ENCODE results near the gene DOK5.
A peak's percentile ranks its signal among the peaks of the same experiment; 100 is the strongest.

Gene DOK5

DNA sequence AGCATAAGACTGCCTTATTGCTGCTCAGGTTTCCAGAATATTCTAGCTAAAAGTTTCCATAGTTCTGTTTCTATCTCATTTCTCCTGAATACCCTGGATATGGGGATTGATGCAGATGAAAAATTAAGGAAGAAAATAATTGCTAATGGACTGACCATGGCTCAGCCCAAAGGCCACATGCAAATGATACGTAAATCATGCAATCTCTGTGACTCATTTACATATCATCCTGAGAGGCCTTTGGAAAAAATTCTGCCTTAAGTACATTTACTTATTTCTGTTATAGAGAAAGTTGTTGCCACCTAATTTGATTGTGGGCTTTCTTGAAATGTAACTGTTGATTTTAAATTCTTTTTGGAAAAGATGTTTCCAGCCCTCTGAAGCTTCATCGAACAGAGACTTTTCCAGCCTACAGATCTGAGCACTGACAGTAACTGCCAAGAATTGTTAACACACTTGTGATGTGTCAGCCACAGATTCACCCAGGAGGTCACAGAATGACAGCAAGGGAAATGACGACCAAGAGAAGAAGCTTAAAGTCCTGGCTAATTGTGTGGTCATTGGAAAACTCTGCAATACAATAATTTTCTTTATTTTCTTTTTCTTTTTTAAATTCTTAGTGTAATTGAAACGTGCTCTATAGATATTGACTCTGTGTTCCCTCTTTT, 174.8 kb downstream of the DOK5 start:
- DNase-seq, result no peak

DNA sequence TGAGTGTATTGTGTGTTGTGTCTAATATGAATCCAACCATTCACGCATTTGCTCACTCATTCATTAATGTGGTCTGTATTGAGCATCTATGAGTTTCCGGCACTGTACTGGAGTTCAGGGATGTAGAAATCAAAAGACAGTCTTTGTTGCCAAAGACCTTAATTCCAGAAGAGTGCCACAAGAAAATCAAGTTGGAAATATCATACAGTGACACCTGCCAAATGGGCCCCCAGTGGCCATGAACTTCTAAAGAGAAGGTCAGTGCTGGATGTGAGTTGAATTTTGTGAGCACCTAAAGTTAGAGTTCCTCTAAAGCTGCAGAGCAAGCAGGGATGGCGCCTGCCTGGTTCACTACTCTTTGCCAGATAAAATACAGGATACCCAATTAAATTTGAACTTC, 175.9 kb downstream of the DOK5 start:
- DNase-seq, result no peak

DNA sequence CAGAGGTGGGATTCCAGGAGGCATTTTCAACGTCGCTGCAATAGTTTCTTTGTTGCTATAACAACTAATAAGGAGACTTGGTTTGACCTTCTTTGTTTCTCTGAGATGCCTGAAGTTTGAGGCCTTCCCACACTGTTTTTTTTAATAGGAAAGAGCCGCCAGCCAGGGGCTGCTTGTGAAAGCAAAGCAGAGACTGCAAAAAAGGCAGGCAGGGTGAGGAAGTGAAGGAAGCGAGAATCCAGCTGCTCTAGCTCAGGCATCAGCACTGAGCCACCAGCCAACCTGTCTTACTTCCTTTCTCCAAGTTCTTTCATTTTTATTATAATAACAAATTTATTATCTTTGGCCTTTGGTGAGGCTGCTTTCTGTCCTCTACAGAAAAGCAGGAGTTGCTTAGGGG, 179.1 kb downstream of the DOK5 start:
- DNase-seq, result no peak

DNA sequence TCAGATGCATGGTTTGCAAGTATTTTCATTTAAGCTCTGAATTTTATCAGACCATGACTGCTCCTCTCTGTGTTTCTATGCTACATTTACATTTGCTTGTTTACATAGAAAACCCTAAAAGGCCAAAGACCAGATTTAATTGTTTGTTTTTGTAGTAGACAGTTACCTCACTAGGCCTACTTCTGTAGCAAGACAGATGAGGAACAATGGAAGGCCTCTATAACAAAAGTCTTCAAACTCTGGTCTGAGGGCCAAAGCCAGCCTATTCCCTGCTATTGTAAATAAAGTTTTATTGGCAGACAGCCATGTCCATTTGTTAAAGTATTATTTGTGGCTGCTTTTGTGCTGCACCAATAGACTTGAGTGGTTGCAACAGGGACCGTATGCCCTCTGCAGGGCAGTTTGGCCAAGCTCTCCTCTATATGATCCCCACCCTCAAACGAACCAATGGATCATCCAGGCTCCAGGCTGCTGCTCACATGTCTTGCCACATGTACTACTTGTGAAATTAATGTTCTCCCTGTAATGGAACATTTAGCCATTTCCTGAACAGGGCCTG, 182.0 kb downstream of the DOK5 start:
- DNase-seq, result no peak

DNA sequence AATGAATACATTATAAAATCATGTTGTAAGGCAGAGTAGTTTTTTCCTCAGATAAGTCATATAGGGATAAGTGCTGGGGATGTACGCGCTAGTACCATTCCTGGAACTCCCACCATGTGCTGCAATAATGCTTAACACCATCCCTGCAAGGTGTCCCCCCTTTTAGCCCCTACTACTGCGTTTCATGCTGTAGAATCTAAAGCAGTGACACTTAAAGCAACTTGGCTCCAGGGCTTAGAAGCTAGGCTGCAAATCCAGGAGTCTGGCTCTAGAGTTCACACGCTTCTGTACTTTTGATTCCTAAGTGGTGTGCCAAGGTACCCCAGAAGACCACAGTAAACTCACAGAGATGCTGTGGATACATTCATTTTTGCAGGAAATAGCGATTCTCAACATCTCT, 183.1 kb downstream of the DOK5 start:
- no peak for DNase-seq

DNA sequence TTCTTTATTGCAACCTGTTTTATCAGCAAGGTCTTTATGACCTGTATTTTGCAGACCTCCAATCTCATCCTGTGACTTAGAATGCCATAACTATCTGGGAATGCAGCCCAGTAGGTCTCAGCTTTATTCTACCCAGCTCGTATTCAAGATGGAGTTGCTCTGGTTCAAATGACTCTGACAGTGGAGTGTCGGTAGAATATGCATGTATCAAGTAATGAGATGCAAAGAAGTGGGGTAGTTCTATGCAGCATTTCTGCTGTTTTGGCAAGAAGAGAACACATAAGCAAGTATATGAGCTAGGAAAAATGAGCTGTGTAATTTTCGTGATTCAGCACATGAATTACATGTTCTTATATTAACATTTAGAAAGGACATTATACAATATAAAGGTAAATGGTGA, 185.9 kb downstream of the DOK5 start:
- no peak for DNase-seq

DNA sequence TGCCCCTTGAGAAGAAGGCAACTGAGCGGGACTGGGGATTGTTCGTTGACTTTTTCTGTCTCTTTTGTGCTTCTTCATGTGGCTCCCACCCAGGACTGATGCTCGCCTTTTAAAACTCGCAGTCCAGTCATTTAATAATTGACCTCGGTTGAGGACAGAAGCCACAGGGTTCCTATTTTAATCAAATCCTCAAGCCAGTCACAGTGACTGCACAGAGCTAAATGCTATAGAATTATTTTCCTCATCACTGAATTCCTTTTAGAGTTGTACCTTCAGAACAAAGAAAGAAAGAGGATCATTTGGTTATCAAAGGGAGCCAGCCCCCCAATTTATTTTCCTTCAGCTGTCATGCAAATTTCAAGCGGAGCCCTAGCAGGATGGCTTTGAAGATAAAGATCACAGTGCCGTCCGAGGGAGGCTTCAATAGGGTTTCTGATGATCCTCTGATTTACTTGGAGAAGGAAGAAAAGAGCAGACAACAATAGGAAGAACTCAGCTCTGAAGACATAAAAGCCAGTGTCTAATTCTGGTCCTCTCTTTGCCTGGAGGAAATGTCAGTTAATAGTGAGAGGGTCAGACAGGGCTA, 186.6 kb downstream of the DOK5 start:
- no peak for DNase-seq

DNA sequence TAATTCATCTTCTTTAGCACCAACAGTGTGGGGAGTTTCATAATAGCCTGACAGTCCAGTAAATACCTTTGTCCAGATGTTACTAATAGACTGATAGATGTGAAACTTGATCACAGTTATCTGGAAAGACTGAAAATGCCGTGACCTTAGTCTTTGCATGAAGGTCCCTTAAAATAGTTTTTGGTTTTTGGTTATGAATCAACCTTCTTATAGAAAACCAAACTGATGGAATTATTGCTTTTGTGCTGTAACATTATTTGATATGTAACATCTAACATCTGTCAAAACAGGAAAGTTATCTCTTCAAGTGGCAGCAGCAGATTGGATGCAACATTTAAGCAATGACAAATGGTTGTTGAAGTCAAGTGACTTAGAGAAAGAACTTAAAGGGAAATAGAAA, 190.4 kb downstream of the DOK5 start:
- no peak for DNase-seq

DNA sequence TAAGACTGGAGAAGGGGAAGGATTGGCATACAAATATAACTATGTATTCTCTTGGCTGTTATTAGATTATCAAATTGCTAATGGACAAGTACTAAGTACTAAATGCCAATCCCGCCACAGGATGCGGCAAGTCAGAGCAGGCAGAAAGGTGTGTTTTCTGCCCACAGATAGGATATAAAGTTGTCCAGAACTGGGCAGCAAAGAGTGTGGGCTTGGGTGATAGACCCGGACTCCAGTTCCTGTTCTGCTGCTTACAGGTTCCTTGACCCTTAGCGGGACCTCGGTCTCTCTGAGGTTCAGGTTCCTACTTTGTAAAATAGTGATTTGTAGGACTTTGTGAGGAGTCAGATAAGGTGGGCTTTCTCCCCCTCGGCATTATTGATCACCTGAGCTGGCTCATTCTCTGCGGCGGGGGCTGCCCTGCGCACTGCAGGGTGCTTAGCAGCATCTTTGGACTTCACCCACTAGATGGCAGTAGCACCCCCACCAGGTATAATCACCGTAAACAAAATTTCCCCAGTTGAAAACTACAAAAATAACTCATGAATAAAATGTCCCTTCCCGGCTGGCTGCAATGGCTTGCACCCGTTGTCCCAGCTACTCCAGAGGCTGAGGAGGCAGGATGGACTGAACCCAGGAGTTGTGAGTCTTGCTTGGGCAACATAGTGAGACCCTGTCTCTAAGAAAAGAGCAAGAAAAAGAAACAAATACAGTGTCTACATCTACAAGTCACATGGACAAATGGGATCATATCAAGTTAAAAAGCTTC, 193.1 kb downstream of the DOK5 start:
- peak in 2 of 5 donors; percentile 4 to 23 for DNase-seq

DNA sequence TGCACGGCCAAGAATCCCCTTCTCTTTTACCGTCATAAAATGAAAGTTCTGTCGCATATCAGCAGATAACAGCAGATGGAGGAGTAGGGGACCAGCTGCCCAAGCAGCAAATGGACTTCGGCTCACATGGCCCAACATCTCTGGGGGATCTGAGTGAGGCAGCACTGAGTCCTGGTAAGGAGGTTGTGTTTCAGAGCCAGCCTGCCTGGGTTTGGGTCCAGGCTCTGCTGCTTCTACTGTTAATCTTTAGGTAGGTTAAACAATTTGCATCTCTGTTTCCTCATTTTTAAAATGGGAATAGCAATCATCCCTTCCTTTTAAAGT, 193.6 kb downstream of the DOK5 start:
- no peak for DNase-seq

DNA sequence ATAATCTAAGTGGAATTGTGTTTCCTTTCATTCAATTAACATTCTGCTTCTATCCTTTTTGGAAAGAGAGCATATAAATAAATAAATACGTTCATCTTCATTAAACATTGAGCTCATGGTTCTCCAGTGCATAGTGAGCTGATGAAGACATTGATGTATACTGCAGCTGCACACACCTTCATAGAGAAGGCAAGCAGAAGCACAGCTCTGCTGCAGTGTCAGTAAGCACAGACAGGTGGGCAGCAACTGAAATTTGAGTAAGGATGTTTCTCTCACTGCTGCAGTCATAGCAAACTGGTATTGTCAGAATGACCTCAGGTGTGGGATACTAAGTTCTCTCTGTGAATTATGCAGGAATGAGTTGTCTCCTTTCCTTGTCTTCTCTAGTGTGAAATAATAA, 202.9 kb downstream of the DOK5 start:
- DNase-seq, result no peak

DNA sequence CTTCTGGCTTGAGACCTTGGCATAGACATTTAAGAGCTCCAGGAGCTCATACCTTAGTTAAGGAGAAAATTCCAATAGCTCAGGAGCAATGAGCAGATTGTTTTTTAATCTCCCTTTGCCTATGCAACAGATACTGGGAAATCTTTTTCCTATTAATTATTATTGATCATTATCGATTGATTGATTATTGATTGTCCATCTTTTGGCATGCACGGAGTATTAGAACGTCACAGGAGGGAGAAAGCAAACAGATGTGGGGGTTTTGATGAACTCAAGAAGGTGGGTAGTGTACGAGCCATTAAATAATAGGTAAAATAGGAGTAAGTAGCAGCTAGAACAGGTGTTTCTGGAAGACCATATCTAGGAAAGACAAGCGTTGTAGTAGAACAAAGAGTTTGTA, 205.0 kb downstream of the DOK5 start:
- no peak for DNase-seq

DNA sequence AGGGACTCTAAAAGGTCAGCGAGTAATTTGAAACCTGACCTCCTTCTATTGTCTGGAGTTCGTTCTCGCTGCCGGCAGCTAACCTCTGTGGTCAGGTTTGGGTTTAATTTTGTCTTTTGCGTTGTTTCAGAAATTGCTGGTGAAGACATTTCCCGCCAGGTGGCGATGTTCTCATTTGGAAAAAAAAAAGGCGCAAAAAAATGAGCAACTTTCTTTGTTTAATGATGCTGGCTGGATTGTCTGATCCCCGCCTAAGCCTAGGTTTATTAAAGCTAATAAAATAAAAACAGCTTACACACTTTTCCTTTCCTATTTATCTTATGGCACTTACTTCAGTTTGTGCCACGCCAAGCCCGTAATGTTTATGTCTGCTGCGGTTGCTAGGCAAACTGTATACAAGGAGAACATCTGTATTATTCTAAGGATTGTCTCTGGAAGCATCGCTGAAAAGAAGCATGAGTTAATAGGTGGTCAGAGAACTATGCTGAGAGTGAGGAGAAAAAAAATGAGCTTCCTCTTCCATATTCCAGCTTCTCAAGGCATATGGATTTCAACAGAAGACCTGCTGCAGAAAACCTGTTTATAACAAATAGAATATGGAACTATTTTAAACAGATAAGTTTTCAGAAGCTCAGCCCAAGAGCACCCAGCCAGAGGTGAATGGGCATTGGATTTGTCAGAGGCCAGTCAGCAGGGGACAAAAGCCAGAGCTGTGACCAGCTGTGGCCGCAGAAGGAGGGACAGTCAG, 205.7 kb downstream of the DOK5 start:
- no peak for DNase-seq

DNA sequence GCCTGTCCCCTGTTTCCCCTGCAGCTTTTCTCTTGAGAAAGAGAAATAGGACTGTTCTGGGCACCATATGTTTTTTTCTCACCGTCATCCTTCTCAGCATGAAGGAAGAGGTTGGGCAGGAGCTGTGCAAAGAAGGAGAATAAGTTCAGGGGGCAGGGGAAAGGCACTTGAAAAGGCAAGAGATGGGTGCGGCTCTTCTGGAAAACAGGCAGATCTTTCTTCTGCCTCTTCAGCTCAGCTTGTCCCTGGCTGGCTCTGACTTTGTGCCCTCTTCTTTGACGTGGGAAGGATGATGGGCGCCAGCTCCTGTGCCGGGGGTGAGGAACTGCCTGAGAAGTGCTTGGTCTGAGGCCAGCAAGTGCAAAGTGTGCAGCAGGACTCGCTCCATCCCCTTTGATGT, 206.5 kb downstream of the DOK5 start:
- DNase-seq, result no peak

DNA sequence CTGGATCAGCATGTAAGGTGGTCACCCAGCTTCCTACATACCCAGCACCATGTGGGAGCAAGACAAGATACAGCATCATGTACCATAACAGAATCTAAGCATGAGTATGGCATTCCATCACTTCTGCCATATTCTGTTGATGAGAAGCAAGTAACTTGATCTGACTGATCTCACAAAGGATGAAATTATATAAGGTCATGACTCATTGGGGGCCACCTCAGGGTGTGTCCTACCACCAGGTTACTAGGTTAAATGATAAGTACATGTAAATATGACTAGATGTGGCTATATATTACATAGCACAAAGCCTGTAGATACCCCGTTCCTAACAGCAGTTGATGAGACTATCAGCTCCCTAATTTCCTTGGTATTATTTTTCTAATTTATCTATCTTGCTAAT, 213.1 kb downstream of the DOK5 start:
- DNase-seq, result no peak

DNA sequence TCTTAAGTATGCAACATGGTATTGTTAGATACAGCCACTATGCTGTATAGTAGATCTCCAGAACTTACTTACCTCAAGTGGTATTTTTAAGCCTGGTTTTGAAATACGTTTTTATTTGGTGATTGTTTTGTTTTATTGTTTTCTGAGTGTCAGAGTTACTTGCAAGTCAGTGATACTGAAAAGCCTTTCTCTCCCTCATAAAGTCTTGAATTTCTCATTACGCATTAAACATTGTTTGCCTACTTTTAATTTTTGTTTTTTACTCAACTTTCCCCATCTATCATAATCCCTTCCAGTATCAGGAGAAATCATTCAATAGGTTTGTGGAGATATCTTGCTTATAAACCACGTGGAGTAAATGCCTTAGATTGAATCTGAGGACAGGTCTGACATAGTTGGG, 214.9 kb downstream of the DOK5 start:
- DNase-seq, result no peak

DNA sequence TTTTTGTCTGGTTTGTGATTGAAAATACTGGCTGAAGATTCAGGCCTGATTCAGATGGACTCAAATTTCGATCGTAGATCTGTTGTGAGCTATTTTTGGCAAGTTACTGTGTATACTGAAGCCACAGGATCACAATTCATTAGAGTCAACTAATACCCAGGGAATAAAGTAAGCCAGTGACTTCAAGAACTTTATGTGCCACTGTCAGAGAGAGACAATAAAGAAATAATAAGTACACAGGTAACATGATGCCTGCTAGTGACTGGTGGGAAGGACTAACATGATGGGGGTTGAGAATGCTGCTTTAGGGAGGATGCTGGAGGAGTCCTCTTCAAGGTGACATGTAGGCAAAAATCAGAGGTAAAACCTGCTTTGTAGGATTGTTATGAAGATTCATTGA, 215.9 kb downstream of the DOK5 start:
- DNase-seq, result no peak

DNA sequence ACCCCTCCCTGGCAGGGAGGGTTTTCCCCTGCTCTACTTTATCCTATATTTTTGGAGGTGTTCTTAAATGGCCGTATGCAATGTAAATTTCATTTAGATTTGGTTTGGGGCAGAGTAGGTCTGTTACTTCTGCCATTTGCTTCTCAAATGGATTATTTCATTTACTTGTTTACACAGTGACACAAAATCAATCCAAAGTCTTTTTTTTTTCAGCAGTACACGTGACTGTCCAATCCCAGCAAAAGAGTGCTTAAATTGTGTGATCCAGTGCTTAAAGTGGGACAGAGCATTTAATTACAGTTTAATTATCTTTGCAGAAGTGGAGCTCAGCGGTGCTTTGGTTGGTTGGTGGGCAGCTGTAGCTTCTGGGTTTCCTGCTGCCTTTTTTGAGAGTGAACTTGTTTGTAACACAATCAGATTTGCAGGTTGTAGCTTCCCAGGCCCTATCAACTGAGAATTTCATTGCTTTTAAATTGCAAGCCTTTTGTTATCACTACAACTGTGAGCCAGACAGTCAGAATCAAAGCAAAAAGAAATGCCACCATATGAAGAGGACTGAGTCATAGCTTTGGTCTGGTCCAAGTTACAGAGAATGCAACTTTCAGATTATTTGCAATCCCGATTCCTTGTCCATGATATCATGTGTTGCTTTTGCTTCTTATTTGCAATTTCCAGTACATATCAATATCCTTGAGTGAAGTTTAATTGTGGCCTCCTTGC, 216.9 kb downstream of the DOK5 start:
- DNase-seq, result no peak

DNA sequence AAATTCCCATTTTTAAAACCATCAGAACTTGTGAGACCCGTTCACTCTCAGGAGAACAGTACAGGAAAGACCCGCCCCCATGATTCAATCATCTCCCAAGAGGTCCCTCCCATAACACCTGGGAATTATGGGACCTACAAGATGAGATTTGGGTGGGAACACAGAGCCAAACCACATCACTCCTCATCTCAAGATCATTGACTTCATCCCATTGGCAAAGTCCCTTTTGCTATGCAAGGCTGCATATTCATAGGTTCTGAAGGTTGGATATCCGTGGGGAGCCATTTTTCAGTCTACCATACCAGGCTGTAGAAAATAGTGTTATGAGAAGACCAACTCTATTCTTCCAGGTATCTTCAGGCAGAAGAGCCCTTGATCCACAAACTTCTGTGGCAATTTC, 219.1 kb downstream of the DOK5 start:
- DNase-seq, result no peak

DNA sequence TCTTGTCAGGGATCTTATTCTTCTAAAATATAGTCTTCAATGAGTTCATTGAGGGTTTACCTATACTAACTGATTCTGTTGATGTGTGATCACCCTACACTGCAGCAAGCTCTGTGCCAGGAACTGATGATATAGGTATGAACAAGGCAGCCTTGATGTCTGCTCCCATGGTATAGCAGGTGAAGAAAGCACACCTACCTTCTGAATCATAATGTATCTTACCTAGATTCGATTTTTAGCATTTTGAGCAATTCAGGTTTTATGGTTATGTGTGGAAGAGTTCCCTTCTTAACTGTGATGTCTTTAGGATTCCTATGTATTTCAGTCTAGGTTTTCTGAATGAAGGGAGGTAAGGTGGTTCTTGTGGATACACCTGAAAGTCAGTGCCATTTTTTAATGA, 223.0 kb downstream of the DOK5 start:
- DNase-seq, result no peak

Data from T-helper 1 cell (primary cell).